GM18511 (cell line): ENCODE data around the gene QRFP.

Experiments used
- ATAC-seq: cut with Tn5 transposase; IDR thresholded peaks from one replicate; pipeline ENCODE4 v1.9.1; 2021; ENCODE audit warnings: mild to moderate bottlenecking, moderate library complexity; ENCODE audit not compliant: unreplicated experiment

The QRFP gene

GRCh38 chr9:130890870-130891687, 5.5 kb downstream of the QRFP start:
- ATAC-seq = no peak

- no peak for ATAC-seq
Observed at GRCh38 chr9:130890124-130890523, 6.5 kb downstream of the QRFP start.

GRCh38 chr9:130888146-130888885, 8.3 kb downstream of the QRFP start:
- ATAC-seq = no peak

- ATAC-seq = no peak
Observed at GRCh38 chr9:130887494-130888144, 9.0 kb downstream of the QRFP start.

- ATAC-seq = no peak
Observed at GRCh38 chr9:130886981-130887380, 9.6 kb downstream of the QRFP start.

GRCh38 chr9:130885484-130886375, 10.9 kb downstream of the QRFP start:
- ATAC-seq = no peak

GRCh38 chr9:130884542-130885483, 11.8 kb downstream of the QRFP start:
- ATAC-seq = no peak

GRCh38 chr9:130884111-130884531, 12.5 kb downstream of the QRFP start:
- no peak for ATAC-seq

GRCh38 chr9:130883479-130883878, 13.1 kb downstream of the QRFP start:
- ATAC-seq = no peak

- no peak for ATAC-seq
Observed at GRCh38 chr9:130882696-130883225, 13.9 kb downstream of the QRFP start.

- no peak for ATAC-seq
Observed at GRCh38 chr9:130881516-130881915, 15.1 kb downstream of the QRFP start.

- no peak for ATAC-seq
Observed at GRCh38 chr9:130880599-130881220, 15.9 kb downstream of the QRFP start.

- ATAC-seq = no peak
Observed at GRCh38 chr9:130879863-130880411, 16.7 kb downstream of the QRFP start.

- ATAC-seq = no peak
Observed at GRCh38 chr9:130878295-130878694, 18.3 kb downstream of the QRFP start.

GRCh38 chr9:130877300-130877699, 19.3 kb downstream of the QRFP start:
- ATAC-seq = no peak

GRCh38 chr9:130874783-130875182, 21.8 kb downstream of the QRFP start:
- no peak for ATAC-seq

- ATAC-seq = no peak
Observed at GRCh38 chr9:130873966-130874365, 22.6 kb downstream of the QRFP start.

- ATAC-seq = no peak
Observed at GRCh38 chr9:130872912-130873503, 23.6 kb downstream of the QRFP start.
